Measurements from ENCODE around the gene FBLN7. TPM values are rescaled to one million over a fixed set of nuclear protein-coding genes. Genes with fewer than 3 reads are reported as not detected.

Gene FBLN7
- total RNA-seq, 1 donor from 2014 or later: 5.1 TPM

DNA sequence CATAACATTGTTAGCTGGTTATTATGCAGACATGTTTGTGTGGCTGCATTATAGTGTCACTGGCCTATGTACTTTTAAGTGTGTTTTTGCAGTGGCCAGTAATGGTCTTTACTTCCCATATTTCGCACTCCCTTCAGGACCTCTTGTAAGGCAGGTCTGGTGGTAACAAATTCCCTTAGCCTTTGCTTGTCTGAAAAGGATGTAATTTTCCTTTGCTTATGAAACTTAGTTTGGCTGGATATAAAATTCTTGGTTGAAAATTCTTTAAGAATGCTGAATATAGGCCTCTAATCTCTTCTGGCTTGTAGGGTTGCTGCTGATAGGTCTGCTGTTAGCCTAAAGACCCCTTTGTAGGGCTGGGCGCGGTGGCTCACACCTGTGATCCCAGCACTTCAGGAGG, 82.0 kb downstream of the FBLN7 start:
- DNase-seq (ENCODE audit: low spot score): no peak
- ATAC-seq: no peak

DNA sequence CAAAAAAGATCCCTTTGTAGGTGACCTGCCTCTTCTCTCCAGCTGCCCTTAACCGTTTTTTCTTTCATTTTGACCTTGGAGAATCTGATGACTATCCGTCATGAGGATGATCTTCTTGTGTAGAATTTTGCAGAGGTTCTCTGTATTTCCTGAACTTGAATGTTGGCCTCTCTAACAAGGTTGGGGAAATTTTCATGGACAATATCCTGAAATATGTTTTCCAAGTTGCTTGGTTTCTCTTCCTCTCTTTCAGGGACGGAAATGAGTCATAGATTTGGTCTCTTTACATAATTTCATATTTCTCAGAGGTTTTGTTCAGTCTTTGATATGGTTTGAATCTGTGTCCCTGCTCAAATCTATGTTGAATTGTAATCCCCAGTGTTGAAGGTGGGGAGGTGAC, 82.6 kb downstream of the FBLN7 start:
- ATAC-seq: no peak
- DNase-seq (ENCODE audit: low spot score): no peak

DNA sequence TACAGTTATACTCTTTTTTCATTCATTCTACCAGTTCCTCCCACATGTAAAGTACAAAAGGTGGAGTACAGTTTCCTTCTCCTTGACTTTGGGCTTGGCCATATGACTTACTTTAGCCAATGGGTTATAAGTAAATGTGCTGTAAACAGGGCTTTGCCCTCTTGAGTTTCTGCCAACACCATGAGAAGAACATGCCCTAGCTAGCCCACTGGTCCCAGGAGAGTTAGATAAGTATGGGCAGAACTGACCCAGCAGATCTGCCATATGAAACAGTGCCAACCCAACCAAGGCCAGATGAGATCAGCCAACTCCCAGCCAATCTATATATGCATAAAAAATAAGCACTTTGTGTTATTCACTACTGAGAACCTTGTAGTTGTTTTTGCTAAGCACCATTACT, 91.2 kb downstream of the FBLN7 start:
- peak; percentile 21 for ATAC-seq
- no peak for DNase-seq (ENCODE audit: low spot score)

DNA sequence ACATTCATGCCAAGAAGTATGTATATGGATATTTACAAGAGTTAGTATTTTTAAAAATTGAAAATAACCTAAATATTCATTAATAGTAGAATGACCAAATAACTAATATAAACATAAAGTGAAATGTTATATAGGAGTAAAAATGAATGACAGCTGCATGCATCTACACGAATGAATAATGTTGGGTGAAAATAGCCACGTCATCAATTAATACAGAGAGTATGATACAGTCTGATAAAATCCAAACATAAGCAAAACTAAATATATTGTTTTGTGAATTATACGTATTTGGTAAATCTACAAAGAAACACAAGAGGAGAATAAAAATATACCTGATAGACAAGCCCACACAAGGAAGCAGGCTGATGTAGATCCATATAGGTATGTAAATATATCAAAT, 92.2 kb downstream of the FBLN7 start:
- DNase-seq (ENCODE audit: low spot score): no peak
- ATAC-seq: no peak

Other genes starting within 250 kb of the FBLN7 start
- gene MERTK, start 239.8 kb upstream of the FBLN7 start, total RNA-seq: 14.3 TPM
- gene TMEM87B, start 83.1 kb upstream of the FBLN7 start, total RNA-seq: 7.5 TPM
- gene ZC3H8, start 116.7 kb downstream of the FBLN7 start, total RNA-seq: 5.3 TPM
- gene ZC3H6, start 137.2 kb downstream of the FBLN7 start, total RNA-seq: 3.7 TPM